Central memory CD8-positive, alpha-beta T cell (primary cell): Measurements from ENCODE around the gene EPHB2.
"Not testable (repeated sequence)": the region's sequence is repeated elsewhere in the genome, so short reads cannot be mapped to it uniquely, and the experiment has no call there.

Experiments used
- ATAC-seq: fragments of 150-1000 bp; cut with Tn5 transposase; replicated peaks from 2 replicates; pipeline ENCODE4 v1.10.0; 2022; ENCODE audit warnings: mild to moderate bottlenecking, moderate FRiP score, moderate number of reproducible peaks; ENCODE audit not compliant: poor library complexity, severe bottlenecking; ENCODE audit errors: extremely low read depth
- DNase-seq, 2 donors: peaks; one replicate each; pipeline ENCODE4 v3.0.0; 2021; ENCODE audit warnings: low spot score in 2 of 2
- H3K27ac Mint-ChIP-seq: one replicate; pipeline ENCODE4 v1.8.0; 2022; ENCODE audit warnings: low read depth, mild to moderate bottlenecking, moderate library complexity, mixed read lengths
- H3K27me3 Mint-ChIP-seq: one replicate; pipeline ENCODE4 v1.8.0; 2022; ENCODE audit warnings: mixed read lengths
- H3K36me3 Mint-ChIP-seq: one replicate; pipeline ENCODE4 v1.8.0; 2022; ENCODE audit warnings: mild to moderate bottlenecking, moderate library complexity, mixed read lengths; ENCODE audit not compliant: insufficient read depth
- H3K4me1 Mint-ChIP-seq: one replicate; pipeline ENCODE4 v1.8.0; 2022; ENCODE audit warnings: mixed read lengths
- H3K4me3 Mint-ChIP-seq: one replicate; pipeline ENCODE4 v1.8.0; 2022; ENCODE audit warnings: mild to moderate bottlenecking, moderate library complexity, mixed read lengths
- H3K9me3 Mint-ChIP-seq: one replicate; pipeline ENCODE4 v1.8.0; 2022; ENCODE audit warnings: mixed read lengths

The EPHB2 gene

GRCh38 chr1:22830041-22830566, 119.5 kb downstream of the EPHB2 start:
- no peaks in the 10 kb centered on the region for H3K4me1 Mint-ChIP-seq
- DNase-seq (no peak), ATAC-seq (no peak)
- H3K27me3 Mint-ChIP-seq, result peaks cover 47% of the 10 kb centered on the region
- H3K36me3 Mint-ChIP-seq, result no peaks in the 10 kb centered on the region
- H3K4me3 Mint-ChIP-seq, result no peak overlapping the region
- no peak overlapping the region for H3K27ac Mint-ChIP-seq
- H3K9me3 Mint-ChIP-seq, result no peaks in the 10 kb centered on the region

- Mint-ChIP-seq H3K36me3 (no peaks in the 10 kb centered on the region), H3K27me3 (peaks cover 40% of the 10 kb centered on the region), H3K9me3 (no peaks in the 10 kb centered on the region), H3K4me3 (no peak overlapping the region), H3K4me1 (no peaks in the 10 kb centered on the region), H3K27ac (no peak overlapping the region)
- no peak for ATAC-seq
- no peak for DNase-seq
These were observed 120.2 kb downstream of the EPHB2 start for GRCh38 chr1:22830757-22831340.

- Mint-ChIP-seq H3K9me3 (no peaks in the 10 kb centered on the region), H3K27me3 (peaks cover 46% of the 10 kb centered on the region), H3K36me3 (no peaks in the 10 kb centered on the region), H3K4me3 (no peak overlapping the region), H3K27ac (no peak overlapping the region), H3K4me1 (no peaks in the 10 kb centered on the region)
- ATAC-seq (no peak), DNase-seq (no peak)
These were observed 121.2 kb downstream of the EPHB2 start for GRCh38 chr1:22831729-22832413.

DNA sequence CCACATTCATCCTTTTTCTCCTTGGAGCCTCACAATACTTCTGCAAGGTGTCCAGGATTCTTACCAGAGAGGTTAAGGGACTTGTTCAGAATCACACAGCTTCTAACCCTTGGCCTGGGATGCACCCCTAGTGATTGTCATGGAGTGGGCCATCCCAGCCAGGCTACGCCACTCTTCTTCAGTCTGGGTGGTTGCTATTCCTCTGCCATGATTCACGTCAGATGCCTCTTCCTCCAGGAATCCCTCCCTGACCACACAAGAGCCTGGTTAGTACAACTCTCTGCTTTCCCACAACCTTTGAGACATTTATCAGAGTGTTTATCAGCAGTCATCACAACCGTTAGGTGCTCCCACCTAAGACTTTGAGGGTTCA, 121.8 kb downstream of the EPHB2 start:
- Mint-ChIP-seq H3K4me3 (no peak overlapping the region), H3K27me3 (peaks cover 50% of the 10 kb centered on the region), H3K4me1 (no peaks in the 10 kb centered on the region), H3K36me3 (no peaks in the 10 kb centered on the region), H3K9me3 (no peaks in the 10 kb centered on the region), H3K27ac (no peak overlapping the region)
- ATAC-seq (no peak), DNase-seq (no peak)

DNA sequence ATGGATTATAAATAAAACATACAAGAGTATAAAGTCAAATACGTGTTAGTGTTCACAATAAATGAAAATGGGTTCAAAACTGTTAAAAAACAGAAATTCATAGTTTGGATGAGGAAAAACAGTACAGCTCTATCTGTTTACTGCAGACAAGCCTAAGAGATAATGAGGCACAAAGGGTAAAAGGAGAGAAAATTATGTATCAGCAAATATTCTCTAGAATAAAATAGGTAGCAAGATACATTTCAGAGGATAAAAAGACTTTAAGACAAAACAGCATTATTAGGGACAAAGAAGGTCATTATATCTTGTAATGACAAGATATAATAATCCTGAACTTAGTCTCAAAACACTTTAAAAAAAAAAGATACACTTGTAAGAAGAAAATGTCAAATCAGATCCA, 123.1 kb downstream of the EPHB2 start:
- Mint-ChIP-seq H3K4me1 (no peaks in the 10 kb centered on the region), H3K36me3 (no peaks in the 10 kb centered on the region), H3K27ac (no peak overlapping the region), H3K4me3 (no peak overlapping the region), H3K9me3 (no peaks in the 10 kb centered on the region), H3K27me3 (peaks cover 50% of the 10 kb centered on the region)
- no peak for DNase-seq
- ATAC-seq, result no peak

- H3K4me3 Mint-ChIP-seq, ATAC-seq: not testable (repeated sequence)
- peaks cover 57% of the 10 kb centered on the region for H3K27me3 Mint-ChIP-seq
These were observed 123.8 kb downstream of the EPHB2 start for GRCh38 chr1:22834420-22834819.

GRCh38 chr1:22835636-22836319, 125.1 kb downstream of the EPHB2 start:
- DNase-seq, result no peak
- H3K27me3 Mint-ChIP-seq, result peaks cover 54% of the 10 kb centered on the region
- no peaks in the 10 kb centered on the region for H3K4me1 Mint-ChIP-seq
- H3K9me3 Mint-ChIP-seq, result no peaks in the 10 kb centered on the region
- no peak overlapping the region for H3K4me3 Mint-ChIP-seq
- ATAC-seq, result no peak
- H3K27ac Mint-ChIP-seq, result no peak overlapping the region
- H3K36me3 Mint-ChIP-seq, result no peaks in the 10 kb centered on the region

More at GRCh38 chr1:22834420-22834819, 123.8 kb downstream of the EPHB2 start:
- DNase-seq, H3K4me1 Mint-ChIP-seq, H3K9me3 Mint-ChIP-seq, H3K36me3 Mint-ChIP-seq, H3K27ac Mint-ChIP-seq: not testable (repeated sequence)

GRCh38 chr1:22836850-22837249, 126.2 kb downstream of the EPHB2 start:
- DNase-seq (no peak), ATAC-seq (no peak)
- Mint-ChIP-seq H3K36me3 (no peaks in the 10 kb centered on the region), H3K27ac (no peak overlapping the region), H3K4me1 (no peaks in the 10 kb centered on the region), H3K9me3 (no peaks in the 10 kb centered on the region), H3K27me3 (peaks cover 54% of the 10 kb centered on the region), H3K4me3 (no peak overlapping the region)

DNA sequence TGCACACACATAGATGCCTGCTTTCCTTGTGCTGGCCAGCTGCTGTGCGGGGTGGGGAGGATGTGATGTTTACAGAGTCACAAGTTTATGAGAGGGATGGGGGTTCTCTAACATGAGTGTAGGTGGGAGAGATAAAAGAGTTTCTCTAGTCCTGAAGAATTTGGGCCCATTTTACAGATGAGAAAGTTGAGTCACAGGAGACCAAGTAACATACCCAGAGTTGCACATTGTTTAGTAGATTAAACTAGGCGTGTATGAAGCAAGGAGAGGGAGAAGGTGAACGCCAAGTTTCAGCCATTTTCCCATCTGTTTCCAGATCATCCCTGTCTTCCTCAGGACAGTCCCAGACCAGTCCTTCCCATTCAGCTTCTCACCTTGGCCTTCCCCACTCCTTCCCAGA, 126.7 kb downstream of the EPHB2 start:
- Mint-ChIP-seq H3K27me3 (peaks cover 54% of the 10 kb centered on the region), H3K9me3 (no peaks in the 10 kb centered on the region), H3K27ac (no peak overlapping the region), H3K4me3 (no peak overlapping the region), H3K36me3 (no peaks in the 10 kb centered on the region), H3K4me1 (no peaks in the 10 kb centered on the region)
- ATAC-seq (no peak), DNase-seq (no peak)

DNA sequence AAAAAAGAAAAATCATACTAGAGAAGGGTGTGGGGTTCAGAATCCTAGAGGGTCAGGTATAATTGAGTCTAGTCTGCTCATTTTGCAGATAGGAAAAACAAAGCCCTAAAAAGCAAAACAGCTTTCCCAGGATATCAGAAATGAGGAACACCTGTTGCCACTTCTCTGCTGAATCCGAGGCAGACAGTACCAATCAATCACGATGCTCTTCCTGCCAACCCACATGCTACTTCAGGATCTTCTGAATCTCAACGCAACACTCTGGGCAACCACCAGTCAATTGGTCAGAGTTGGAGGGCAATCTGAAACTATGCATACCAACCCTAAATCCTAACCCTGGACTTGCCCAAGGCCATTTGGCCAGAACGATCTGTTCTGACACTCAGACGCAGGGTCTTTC, 128.3 kb downstream of the EPHB2 start:
- DNase-seq (no peak), ATAC-seq (no peak)
- Mint-ChIP-seq H3K4me3 (no peak overlapping the region), H3K36me3 (no peaks in the 10 kb centered on the region), H3K27me3 (peaks cover 54% of the 10 kb centered on the region), H3K4me1 (no peaks in the 10 kb centered on the region), H3K27ac (no peak overlapping the region), H3K9me3 (no peaks in the 10 kb centered on the region)

GRCh38 chr1:22839806-22840205, 129.2 kb downstream of the EPHB2 start:
- Mint-ChIP-seq H3K4me1 (no peaks in the 10 kb centered on the region), H3K9me3 (no peaks in the 10 kb centered on the region), H3K36me3 (no peaks in the 10 kb centered on the region), H3K27ac (peak overlapping the region; percentile 7), H3K27me3 (peaks cover 57% of the 10 kb centered on the region), H3K4me3 (no peak overlapping the region)
- no peak for ATAC-seq
- no peak for DNase-seq

- Mint-ChIP-seq H3K27ac (no peak overlapping the region), H3K4me3 (no peak overlapping the region), H3K9me3 (no peaks in the 10 kb centered on the region), H3K27me3 (peaks cover 69% of the 10 kb centered on the region), H3K36me3 (no peaks in the 10 kb centered on the region), H3K4me1 (no peaks in the 10 kb centered on the region)
- ATAC-seq (no peak), DNase-seq (no peak)
These were observed 130.5 kb downstream of the EPHB2 start for GRCh38 chr1:22841142-22841541.

DNA sequence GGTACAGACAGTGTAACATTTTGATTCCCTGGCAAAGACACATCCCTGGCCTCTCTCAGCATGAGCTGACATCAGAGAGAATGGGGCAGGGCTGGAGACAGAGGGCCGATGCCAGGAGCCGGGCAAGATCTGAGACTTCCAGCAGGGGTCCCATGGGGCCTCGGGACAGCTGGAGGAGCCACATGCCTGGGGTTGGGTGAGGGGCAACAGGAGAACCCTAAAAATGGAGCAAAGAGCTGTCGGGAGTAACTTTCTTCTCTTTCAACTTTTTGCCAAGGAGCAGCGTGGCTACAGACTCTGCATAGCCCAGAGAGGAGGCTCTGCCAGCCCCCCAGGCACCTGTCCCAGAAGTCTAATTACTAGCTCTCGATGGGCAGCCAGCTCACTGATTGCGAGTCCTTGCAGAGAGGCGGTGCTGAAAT, 131.2 kb downstream of the EPHB2 start:
- ATAC-seq (no peak), DNase-seq (no peak)
- Mint-ChIP-seq H3K9me3 (no peaks in the 10 kb centered on the region), H3K27me3 (peaks cover 69% of the 10 kb centered on the region), H3K36me3 (no peaks in the 10 kb centered on the region), H3K4me1 (no peaks in the 10 kb centered on the region), H3K4me3 (no peak overlapping the region), H3K27ac (no peak overlapping the region)
